Measurements from ENCODE around the gene ZFYVE1. TPM values are rescaled to one million over a fixed set of nuclear protein-coding genes. Genes with fewer than 3 reads are reported as not detected.

Gene ZFYVE1
- total and polyA plus RNA-seq, 10 of the 15 experiments (the other 5 are each of a cell fraction or from before 2014, with no cell fraction given): 1.2 to 13.3 (median 6.4) TPM

DNA sequence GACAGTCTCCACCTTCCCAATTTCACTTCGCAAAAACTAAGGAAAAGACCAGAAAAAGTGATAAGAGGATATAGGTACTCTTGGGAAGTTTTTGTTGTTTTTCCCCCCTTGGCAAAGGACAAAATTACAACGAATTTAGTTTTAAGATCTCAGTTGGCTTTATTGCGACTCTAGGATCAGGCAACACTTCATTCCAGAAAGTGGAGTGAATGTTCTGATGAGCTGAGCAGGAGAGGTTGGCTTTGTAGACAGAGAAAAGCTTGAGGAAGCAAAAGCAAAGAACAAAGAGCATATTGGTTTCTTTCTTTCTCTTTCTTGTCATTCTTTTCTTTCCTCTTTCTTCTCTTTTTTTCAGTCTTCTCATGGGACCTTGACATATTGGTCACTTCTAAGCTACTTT lies 640 bp upstream of the ZFYVE1 start (continued):
- TF ChIP-seq NFXL1 (IDR thresholded peaks at IDR 0.05; ENCODE audit: borderline replicate concordance) (no peak), JUND (IDR thresholded peaks at IDR 0.05; ENCODE audit: low read depth, low read length) (no peak), NFIC (IDR thresholded peaks at IDR 0.05; ENCODE audit: low read depth, low read length) (peak; percentile 41; the same call in 1 of the 2 replicates), TCF3 (IDR thresholded peaks at IDR 0.05; ENCODE audit: borderline replicate concordance, insufficient read depth, low read depth, low read length) (no peak)

DNA sequence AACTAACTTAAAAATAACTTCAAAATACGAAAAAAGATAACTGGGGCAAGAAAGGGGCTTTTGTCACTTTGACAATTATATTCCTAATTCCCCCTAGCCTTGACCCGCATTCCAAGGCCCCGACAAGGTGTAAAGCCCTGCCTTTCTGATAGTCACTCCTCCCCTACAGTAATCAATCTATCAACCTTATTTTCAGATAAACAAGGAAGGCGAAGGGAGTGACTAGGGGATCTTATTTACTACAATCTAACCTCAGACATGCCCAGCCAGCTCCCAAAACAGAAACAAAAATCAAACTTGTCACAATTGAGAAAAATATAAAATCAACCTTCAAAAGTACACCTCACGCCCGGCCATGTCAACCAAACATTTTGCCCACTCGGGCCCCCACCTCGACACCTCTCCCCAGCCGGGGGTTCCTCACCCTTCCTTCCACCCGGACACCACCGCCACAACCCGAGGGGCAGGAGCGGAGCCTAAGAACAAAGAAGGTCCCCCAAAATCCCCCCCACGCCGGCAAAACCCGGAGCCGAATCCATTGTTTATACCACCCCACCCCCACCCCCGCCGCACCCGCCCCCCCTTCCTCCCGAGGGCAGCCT lies 562 bp downstream of the ZFYVE1 start:
- ATAC-seq: peak; percentile 5
- peak overlapping the region; percentile 94 for H3K4me3 ChIP-seq
- peak overlapping the region; percentile 70 for H3K9ac ChIP-seq (ENCODE audit: control insufficient read depth, insufficient read depth, low read length)

More for the DNA sequence above, 562 bp downstream of the ZFYVE1 start:
- H3K4me2 ChIP-seq (ENCODE audit: control insufficient read depth, insufficient read depth): peak overlapping the region; percentile 32
- peaks cover 16% of the 10 kb centered on the region for H3K79me2 ChIP-seq (ENCODE audit: control insufficient read depth, insufficient read depth, low read length)
- TF ChIP-seq SIX5 (IDR thresholded peaks at IDR 0.05; ENCODE audit: low read depth, low read length, severe bottlenecking) (no peak), TAF1 (IDR thresholded peaks at IDR 0.05; ENCODE audit: borderline replicate concordance, low read depth, low read length) (no peak), EP300 (IDR thresholded peaks at IDR 0.05; ENCODE audit: borderline replicate concordance in 1 of 2, control insufficient read depth in 1 of 2, low read depth in 2 of 2, low read length in 2 of 2) (no peak)
- H2AFZ ChIP-seq (ENCODE audit: control insufficient read depth, low read depth, low read length): no peak overlapping the region; the same call in 1 of the 2 replicates
- no peaks in the 10 kb centered on the region for H3K27me3 ChIP-seq (replicated peaks in 1 of 2; ENCODE audit: control insufficient read depth in 2 of 2, insufficient read depth in 2 of 2, low read length in 1 of 2)
- DNase-seq (ENCODE audit: low read depth, low spot score) (no peak), FAIRE-seq (no peak)
- SMC1A ChIA-PET (ENCODE audit: uncharacterized antibody, unreplicated experiment): interaction anchor here (1.0 to 3.8 kb wide), 6 partner anchors 12 to 121 kb away, joined by 3 to 23 read pairs (median 5); partner anchors contain the start of gene RBM25
- CTCF ChIA-PET: interaction anchor here (0.7 to 1.7 kb wide), 5 partner anchors 12 to 475 kb away, joined by 3 to 9 read pairs (median 3); no protein-coding TSS in a partner anchor
- RAD21 ChIA-PET (ENCODE audit: unreplicated experiment): interaction anchor here (0.9 to 2.6 kb wide), 6 partner anchors 13 to 117 kb away, joined by 3 to 14 read pairs (median 4); partner anchors contain the start of genes PSEN1 and RBM25
- TSS peak; percentile 58 for BruUV-seq (replicated peaks)
- 16% methylated on average over 13 of the region's 21 CpGs for WGBS (ENCODE audit: insufficient coverage, insufficient replicate concordance, low lambda C conversion rate, missing lambda C conversion rate)
- peaks cover 0 to 2% of the 10 kb centered on the region in 2 experiments; a peak in 1 of 4 replicates for H3K36me3 ChIP-seq (ENCODE audit: control insufficient read depth in 2 of 2, insufficient read depth in 2 of 2, low read length in 1 of 2)
- POLR2A ChIA-PET: interaction anchor here (0.7 to 4.3 kb wide), 7 partner anchors 8 to 117 kb away, joined by 4 to 26 read pairs (median 5); partner anchors contain the start of gene RBM25
- no peaks in the 10 kb centered on the region for H4K20me1 ChIP-seq (ENCODE audit: control insufficient read depth, insufficient read depth)
- H3K9me3 ChIP-seq (replicated peaks; ENCODE audit: control insufficient read depth, insufficient read depth, low read length): no peaks in the 10 kb centered on the region
- in situ Hi-C loops (cut with MboI) (no loop called here), intact Hi-C loops (cut with micrococcal nuclease; ENCODE audit: unreplicated experiment) (no loop called here)
- peak overlapping the region; percentile 52; the same call in 1 of the 2 replicates for H3K27ac ChIP-seq (ENCODE audit: control insufficient read depth, insufficient read depth)
- H3K4me1 ChIP-seq (ENCODE audit: control insufficient read depth, insufficient read depth, low read length): no peaks in the 10 kb centered on the region

Data from GM12878 (cell line).